GM18909 (cell line): ENCODE measurements around the gene S100A3.
"Not testable (repeated sequence)": the region's sequence is repeated elsewhere in the genome, so short reads cannot be mapped to it uniquely, and the experiment has no call there.

ENCODE experiments used
- ATAC-seq: cut with Tn5 transposase; IDR thresholded peaks from one replicate; pipeline ENCODE4 v1.9.1; 2021; ENCODE audit warnings: mild to moderate bottlenecking; ENCODE audit not compliant: unreplicated experiment, poor library complexity

Gene S100A3

DNA sequence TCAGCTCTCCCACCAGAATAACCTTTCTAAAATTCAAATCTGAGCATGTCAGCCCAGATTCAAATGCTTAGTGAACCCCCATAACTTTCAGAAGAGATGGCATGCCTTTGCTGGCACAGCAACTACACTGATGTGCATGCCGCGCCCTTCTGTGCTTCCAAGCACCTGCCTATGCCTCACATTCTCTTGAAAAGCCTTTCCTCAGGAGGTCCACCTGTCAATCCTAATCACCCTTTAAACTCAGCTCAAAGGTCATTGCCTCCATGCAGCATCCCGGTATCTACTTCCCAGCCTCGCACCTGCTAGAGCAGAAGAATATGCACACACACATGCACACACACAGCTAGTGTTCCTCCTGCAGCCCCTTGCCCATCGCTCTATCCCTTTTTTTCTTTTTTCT, 21.8 kb upstream of the S100A3 start:
- ATAC-seq, result no peak

- ATAC-seq, result no peak
Measured at GRCh38 chr1:153569465-153569864, 20.4 kb upstream of the S100A3 start.

DNA sequence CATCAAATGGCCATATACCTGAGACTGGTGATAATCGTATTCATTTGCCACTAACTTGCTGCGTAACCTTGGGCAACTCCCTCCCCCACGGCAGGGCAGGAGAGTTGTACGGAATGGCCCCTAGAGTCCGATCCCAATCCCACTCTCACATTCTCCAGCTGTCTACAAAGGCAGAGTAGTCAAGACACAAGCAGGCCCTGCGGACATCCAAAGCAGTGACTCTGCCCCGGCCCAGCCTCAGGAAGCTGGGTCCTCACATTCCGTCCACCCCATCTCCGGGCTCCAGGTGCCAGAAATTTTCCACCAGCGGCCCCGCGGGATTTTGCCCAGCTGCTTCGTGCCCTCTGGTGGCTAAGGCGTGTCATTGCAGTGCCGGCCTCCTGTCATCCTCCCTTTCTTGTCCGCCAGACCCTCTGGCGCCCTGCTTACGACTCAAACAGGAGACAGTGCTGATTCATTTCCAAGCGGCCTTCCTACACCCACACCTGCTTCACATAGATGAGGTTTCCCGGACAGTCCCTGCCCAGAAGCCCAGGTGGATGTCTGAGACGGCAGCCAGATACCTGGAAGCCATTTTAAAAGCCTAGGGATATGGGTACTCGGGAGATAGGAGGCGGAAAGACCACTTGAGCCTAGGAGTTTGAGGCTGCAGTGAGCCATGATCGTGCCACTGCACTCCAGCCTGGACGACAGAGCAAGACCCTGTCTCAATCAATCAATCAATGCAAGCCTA, 19.5 kb upstream of the S100A3 start:
- no peak for ATAC-seq

- no peak for ATAC-seq
Measured at GRCh38 chr1:153567621-153568366, 18.7 kb upstream of the S100A3 start.

- no peak for ATAC-seq
Measured at GRCh38 chr1:153566414-153567371, 17.6 kb upstream of the S100A3 start.

GRCh38 chr1:153565529-153566374, 16.7 kb upstream of the S100A3 start, which contains the start of gene S100A2:
Gene S100A2, minus strand, starts transcription at chr1:153565844. Its CDS starts 1,967 bp downstream, at chr1:153563877.
- no peak for ATAC-seq

DNA sequence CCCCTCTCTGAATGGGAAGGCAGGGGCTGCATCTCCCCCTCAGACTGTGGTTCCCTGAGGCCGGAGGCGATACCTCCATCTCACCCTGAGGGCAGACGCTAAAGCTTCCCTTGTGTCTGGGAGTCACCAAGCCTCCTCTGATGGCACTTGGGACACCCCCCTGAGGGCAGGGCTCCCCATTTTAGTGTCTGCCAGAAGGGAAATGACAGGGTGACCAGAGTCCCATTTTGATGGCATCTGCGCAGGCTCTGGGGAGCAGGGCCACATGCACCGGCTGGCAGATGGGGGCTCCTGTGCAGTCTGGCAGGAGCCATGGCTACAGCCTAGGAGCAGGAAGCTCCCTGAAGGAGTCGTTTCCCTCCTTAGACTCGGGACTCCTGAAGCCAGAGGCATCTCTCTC, 14.9 kb upstream of the S100A3 start:
- no peak for ATAC-seq

DNA sequence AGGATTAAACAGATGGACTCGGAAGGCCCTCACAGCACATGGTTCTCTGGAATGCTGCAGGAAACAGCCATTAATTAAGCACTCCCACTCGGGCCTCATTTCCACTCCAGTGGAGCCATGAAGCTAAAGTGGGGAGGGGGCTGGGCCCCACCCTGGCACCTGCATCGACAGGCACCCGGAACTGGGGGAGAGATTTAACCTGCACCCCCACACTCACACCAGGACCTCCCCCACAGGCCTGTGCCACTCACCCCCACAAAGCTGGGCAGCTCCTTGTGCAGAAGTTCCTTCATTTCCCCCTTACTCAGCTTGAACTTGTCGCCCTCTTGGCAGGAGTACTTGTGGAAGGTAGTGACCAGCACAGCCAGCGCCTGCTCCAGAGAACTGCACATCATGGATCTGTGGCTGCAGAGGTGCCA, 14.4 kb upstream of the S100A3 start:
- no peak for ATAC-seq

- not testable (repeated sequence) for ATAC-seq
Measured at GRCh38 chr1:153562021-153562420, 13.0 kb upstream of the S100A3 start.

DNA sequence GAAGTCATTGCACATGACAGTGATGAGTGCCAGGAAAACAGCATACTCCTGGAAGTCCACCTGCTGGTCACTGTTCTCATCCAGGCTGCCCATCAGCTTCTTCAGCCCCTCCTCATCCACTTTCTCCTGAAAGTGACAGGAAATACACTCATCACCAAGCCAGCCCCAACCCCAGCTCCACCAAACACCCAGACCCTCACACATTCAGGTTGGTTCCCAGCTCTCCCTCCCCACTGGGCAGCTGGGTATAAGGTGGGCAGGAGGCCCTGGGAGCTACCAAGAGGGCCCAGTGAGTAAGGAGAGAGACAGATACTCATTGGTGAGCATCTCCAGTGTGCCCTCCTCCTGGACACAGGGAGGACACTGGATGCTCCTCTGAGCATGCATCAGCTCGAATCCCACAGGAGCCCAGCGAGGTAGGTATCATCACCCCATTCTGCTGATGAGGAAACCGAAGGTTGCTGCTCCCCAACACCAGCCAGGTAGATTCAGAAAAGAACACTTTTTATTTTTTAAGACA, 12.5 kb upstream of the S100A3 start:
- ATAC-seq, result no peak

- no peak for ATAC-seq
Measured at GRCh38 chr1:153560771-153561465, 11.9 kb upstream of the S100A3 start.

GRCh38 chr1:153560241-153560640, 11.2 kb upstream of the S100A3 start:
- ATAC-seq, result no peak

GRCh38 chr1:153557877-153558276, 8.8 kb upstream of the S100A3 start:
- no peak for ATAC-seq

GRCh38 chr1:153556348-153556747, 7.3 kb upstream of the S100A3 start:
- ATAC-seq, result no peak

- no peak for ATAC-seq
Measured at GRCh38 chr1:153553830-153554541, 4.9 kb upstream of the S100A3 start.

GRCh38 chr1:153553096-153553495, 4.0 kb upstream of the S100A3 start:
- no peak for ATAC-seq

GRCh38 chr1:153552335-153552734, 3.3 kb upstream of the S100A3 start:
- ATAC-seq, result no peak

GRCh38 chr1:153550827-153551500, 1.9 kb upstream of the S100A3 start:
- no peak for ATAC-seq
